Skeletal muscle tissue (tissue), 4 donors: ENCODE measurements around the gene FARS2. TPM values are rescaled to one million over a fixed set of nuclear protein-coding genes. Genes with fewer than 3 reads are reported as not detected.

Experiments
- H3K27ac ChIP-seq: one replicate; pipeline ENCODE4 v1.7.0; 2013; ENCODE audit warnings: mild to moderate bottlenecking, low read depth, low read length, inconsistent platforms
- H3K27me3 ChIP-seq, 3 donors: one replicate each; pipeline ENCODE4 v1.7.0; 2013; ENCODE audit warnings: low read length in 3 of 3; ENCODE audit not compliant: control insufficient read depth in 3 of 3, insufficient read depth in 3 of 3
- H3K36me3 ChIP-seq, 3 donors: one replicate each; pipeline ENCODE4 v1.7.0; 2013; ENCODE audit warnings: low read length in 3 of 3; ENCODE audit not compliant: control insufficient read depth in 3 of 3, insufficient read depth in 3 of 3
- H3K4me1 ChIP-seq, 3 donors: one replicate each; pipeline ENCODE4 v1.7.0; 2013; ENCODE audit warnings: low read length in 3 of 3, mild to moderate bottlenecking in 3 of 3; ENCODE audit not compliant: control insufficient read depth in 3 of 3, insufficient read depth in 3 of 3
- H3K4me3 ChIP-seq, 3 donors: one replicate each; pipeline ENCODE4 v1.7.0; 2013; ENCODE audit warnings: low read length in 3 of 3
- H3K9ac ChIP-seq, 3 donors: one replicate each; pipeline ENCODE4 v1.7.0; 2013; ENCODE audit warnings: low read length in 3 of 3, mild to moderate bottlenecking in 3 of 3, moderate library complexity in 2 of 3, low read depth in 1 of 3
- H3K9me3 ChIP-seq, 3 donors: one replicate each; pipeline ENCODE4 v1.7.0; 2013; ENCODE audit warnings: low read length in 3 of 3; ENCODE audit not compliant: control insufficient read depth in 3 of 3
- total RNA-seq: library from RNA; depleted of rRNA; stranded (reverse); fragments of >200 nt; gene quantifications from one replicate; pipeline ENCODE4 v1.2.3, GENCODE V29; 2014
- donor health status: Osteomylitis.

The FARS2 gene
- total RNA-seq, 1 donor from 2014 or later = 27.7 TPM

- Histone ChIP-seq H3K27me3 (no peaks in the 10 kb centered on the region), H3K4me1 (peaks cover 0 to 13% (median 0%) of the 10 kb centered on the region in 3 donors), H3K27ac (no peak overlapping the region), H3K9me3 (no peaks in the 10 kb centered on the region), H3K9ac (no peak overlapping the region), H3K4me3 (no peak overlapping the region), H3K36me3 (no peaks in the 10 kb centered on the region)
These were observed 469.4 kb downstream of the FARS2 start for GRCh38 chr6:5730585-5731263.

GRCh38 chr6:5731435-5731834 is 470.1 kb downstream of the FARS2 start:
- Histone ChIP-seq H3K9ac (no peak overlapping the region), H3K27me3 (no peaks in the 10 kb centered on the region), H3K9me3 (no peaks in the 10 kb centered on the region), H3K27ac (no peak overlapping the region), H3K4me1 (peaks cover 0 to 13% (median 0%) of the 10 kb centered on the region in 3 donors), H3K36me3 (no peaks in the 10 kb centered on the region), H3K4me3 (no peak overlapping the region)

GRCh38 chr6:5732496-5732895 is 471.2 kb downstream of the FARS2 start:
- H3K27me3 ChIP-seq = no peaks in the 10 kb centered on the region

GRCh38 chr6:5736016-5736738 is 474.9 kb downstream of the FARS2 start:
- H3K36me3 ChIP-seq = no peaks in the 10 kb centered on the region
- no peaks in the 10 kb centered on the region for H3K4me1 ChIP-seq
- no peaks in the 10 kb centered on the region for H3K9me3 ChIP-seq
- H3K9ac ChIP-seq = no peak overlapping the region
- H3K27me3 ChIP-seq = no peaks in the 10 kb centered on the region
- no peak overlapping the region for H3K4me3 ChIP-seq
- H3K27ac ChIP-seq = no peak overlapping the region

More at GRCh38 chr6:5732496-5732895, 471.2 kb downstream of the FARS2 start:
- Histone ChIP-seq H3K9ac (no peak overlapping the region), H3K36me3 (no peaks in the 10 kb centered on the region), H3K4me1 (peaks cover 0 to 7% (median 0%) of the 10 kb centered on the region in 3 donors), H3K4me3 (no peak overlapping the region), H3K27ac (no peak overlapping the region), H3K9me3 (no peaks in the 10 kb centered on the region)

DNA sequence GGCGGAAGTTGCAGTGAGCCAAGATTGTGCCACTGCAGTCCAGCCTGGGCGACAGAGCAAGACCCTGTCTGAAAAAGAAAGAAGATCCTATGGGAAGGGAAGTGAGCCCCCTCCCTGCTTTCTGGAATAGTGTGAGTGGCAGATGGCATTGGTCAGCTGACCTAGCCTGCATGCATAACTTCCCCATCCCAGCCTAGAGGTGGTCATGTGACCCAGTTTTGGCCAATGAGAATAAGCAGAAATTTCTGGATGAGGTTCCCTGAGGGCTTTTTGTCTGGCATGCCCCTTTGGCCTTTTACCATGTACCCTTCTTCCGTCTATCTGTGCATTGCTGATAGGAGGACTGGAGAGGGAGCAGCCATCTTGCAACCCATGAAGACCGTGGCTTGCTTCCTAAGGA is 476.1 kb downstream of the FARS2 start:
- Histone ChIP-seq H3K4me1 (no peaks in the 10 kb centered on the region), H3K36me3 (no peaks in the 10 kb centered on the region), H3K4me3 (no peak overlapping the region), H3K9me3 (no peaks in the 10 kb centered on the region), H3K27me3 (no peaks in the 10 kb centered on the region), H3K27ac (no peak overlapping the region), H3K9ac (no peak overlapping the region)

DNA sequence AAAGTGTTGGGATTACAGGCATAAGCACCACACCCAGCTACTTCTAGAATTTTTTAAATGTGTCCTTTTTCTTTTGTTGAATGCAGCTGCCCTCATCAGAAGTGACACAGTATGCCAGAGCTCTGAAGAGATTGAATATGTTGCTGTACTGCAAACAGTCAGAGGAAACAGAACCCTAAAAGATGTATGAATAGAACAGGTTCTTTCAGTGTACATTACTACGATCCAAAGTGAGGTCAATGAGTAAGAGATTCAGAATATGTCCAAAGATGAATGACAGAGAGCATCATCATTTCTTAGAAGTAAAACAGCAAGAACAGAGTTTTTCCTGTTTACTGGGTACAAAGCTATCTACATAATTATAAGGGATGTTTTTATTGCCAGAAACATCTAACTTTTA is 476.9 kb downstream of the FARS2 start:
- Histone ChIP-seq H3K27me3 (no peaks in the 10 kb centered on the region), H3K27ac (no peak overlapping the region), H3K4me3 (no peak overlapping the region), H3K9me3 (no peaks in the 10 kb centered on the region), H3K36me3 (no peaks in the 10 kb centered on the region), H3K9ac (no peak overlapping the region), H3K4me1 (no peaks in the 10 kb centered on the region)

GRCh38 chr6:5744497-5744896 is 483.2 kb downstream of the FARS2 start:
- Histone ChIP-seq H3K4me1 (peaks cover 7 to 41% (median 17%) of the 10 kb centered on the region in 3 donors), H3K9ac (no peak overlapping the region), H3K27me3 (no peaks in the 10 kb centered on the region), H3K27ac (no peak overlapping the region), H3K9me3 (no peaks in the 10 kb centered on the region), H3K4me3 (no peak overlapping the region), H3K36me3 (no peaks in the 10 kb centered on the region)

GRCh38 chr6:5745081-5745480 is 483.8 kb downstream of the FARS2 start:
- H3K4me3 ChIP-seq = no peak overlapping the region
- no peaks in the 10 kb centered on the region for H3K9me3 ChIP-seq
- no peaks in the 10 kb centered on the region for H3K27me3 ChIP-seq
- H3K4me1 ChIP-seq = peaks cover 7 to 41% (median 17%) of the 10 kb centered on the region in 3 donors
- H3K9ac ChIP-seq = no peak overlapping the region
- no peak overlapping the region for H3K27ac ChIP-seq
- H3K36me3 ChIP-seq = no peaks in the 10 kb centered on the region

GRCh38 chr6:5746053-5746758 is 484.9 kb downstream of the FARS2 start:
- no peaks in the 10 kb centered on the region for H3K27me3 ChIP-seq
- no peaks in the 10 kb centered on the region for H3K9me3 ChIP-seq
- no peaks in the 10 kb centered on the region for H3K36me3 ChIP-seq
- H3K4me1 ChIP-seq = peaks cover 7 to 44% (median 17%) of the 10 kb centered on the region in 3 donors
- H3K27ac ChIP-seq = no peak overlapping the region
- H3K4me3 ChIP-seq = no peak overlapping the region
- H3K9ac ChIP-seq = no peak overlapping the region

- no peaks in the 10 kb centered on the region for H3K9me3 ChIP-seq
- H3K36me3 ChIP-seq = no peaks in the 10 kb centered on the region
- H3K27ac ChIP-seq = no peak overlapping the region
- peaks cover 12 to 50% (median 22%) of the 10 kb centered on the region in 3 donors for H3K4me1 ChIP-seq
- no peak overlapping the region for H3K9ac ChIP-seq
- H3K4me3 ChIP-seq = no peak overlapping the region
- no peaks in the 10 kb centered on the region for H3K27me3 ChIP-seq
These were observed 485.4 kb downstream of the FARS2 start for GRCh38 chr6:5746759-5747130.
